Superior temporal gyrus (tissue), 1 donor: ENCODE results near the gene GINS3.

ENCODE experiments used
- DNase-seq: peaks from one replicate; pipeline ENCODE4 v3.0.0-alpha.2; 2016; ENCODE audit errors: extremely low spot score

GINS3 gene

DNA sequence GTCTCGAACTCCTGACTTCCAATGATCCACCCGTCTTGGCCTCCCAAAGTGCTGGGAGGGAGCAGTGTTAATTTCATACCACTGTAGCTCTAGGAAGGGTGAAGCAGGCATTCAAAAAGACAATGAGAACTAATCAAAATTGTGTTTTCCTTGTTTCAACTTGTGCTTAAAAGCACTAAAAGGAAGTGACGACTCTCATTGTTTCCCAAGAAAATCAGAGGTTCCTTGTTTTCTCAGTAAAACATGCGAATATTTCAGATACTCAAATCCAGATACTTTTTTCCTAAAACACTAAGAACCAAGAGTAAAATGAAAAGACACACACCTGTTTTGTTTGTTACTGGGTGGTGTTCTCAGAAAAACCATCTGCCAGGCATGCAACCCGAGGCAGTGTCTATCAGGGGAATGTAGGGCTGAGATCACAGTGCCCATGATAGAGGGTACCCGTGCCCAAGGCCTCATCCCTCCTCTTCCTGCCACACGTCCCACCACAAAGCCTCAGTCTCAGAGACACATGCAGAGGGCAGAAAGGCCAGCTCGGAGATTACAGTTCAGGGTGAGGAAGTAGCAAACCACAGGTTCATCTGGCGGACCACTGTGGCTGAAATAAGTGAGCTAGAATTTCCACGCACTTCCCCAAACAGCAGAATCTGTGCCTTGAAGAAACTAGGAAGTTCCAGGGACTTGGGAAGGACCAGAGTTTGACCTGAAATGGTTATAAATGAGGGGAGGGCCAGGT, 33.7 kb downstream of the GINS3 start:
- DNase-seq: no peak

GRCh38 chr16:58426966-58427365, 34.7 kb downstream of the GINS3 start:
- no peak for DNase-seq

DNA sequence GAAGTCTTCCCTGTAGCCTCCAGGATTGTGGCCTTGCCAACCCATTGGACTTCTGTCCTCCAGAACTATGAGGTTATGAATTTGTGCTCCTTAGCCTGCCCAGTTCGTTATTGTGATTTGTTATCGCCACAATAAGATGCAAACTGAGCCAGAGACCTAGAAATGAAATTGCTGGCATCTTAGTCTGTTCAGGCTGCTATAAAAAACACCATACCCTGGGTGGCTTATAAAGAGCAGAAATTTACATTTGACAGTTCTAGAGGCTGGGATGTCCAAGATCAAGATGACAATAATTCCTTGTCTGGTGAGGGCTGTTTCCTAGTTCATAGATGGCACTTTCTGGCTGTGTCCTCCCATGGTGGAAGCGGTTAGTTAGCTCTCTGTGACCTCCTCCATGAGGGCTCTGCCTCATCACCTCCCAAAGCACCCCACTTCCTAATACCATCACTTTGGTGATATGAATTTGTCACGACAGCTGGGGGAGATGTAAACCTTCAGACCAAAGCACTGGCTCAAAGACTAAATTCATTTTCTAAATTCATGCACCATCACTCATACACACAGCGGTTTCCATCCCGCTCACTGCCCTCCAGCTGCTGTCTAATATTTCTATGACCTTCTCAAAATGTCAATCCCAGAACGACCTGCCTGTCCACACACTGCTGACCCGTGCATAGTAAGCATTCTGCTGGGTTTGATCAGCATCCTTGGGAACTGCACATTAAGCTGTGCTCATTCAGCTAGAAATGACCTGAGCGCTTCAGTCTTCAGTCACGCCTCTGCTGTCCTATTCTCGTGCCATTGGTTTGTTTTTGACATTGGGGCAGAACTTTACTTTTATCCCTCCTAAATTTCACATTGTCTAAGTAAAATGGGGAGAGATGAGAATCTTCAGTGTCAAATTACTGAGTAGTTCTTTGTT, 36.6 kb downstream of the GINS3 start:
- DNase-seq: no peak

GRCh38 chr16:58430718-58431117, 38.4 kb downstream of the GINS3 start:
- no peak for DNase-seq

DNA sequence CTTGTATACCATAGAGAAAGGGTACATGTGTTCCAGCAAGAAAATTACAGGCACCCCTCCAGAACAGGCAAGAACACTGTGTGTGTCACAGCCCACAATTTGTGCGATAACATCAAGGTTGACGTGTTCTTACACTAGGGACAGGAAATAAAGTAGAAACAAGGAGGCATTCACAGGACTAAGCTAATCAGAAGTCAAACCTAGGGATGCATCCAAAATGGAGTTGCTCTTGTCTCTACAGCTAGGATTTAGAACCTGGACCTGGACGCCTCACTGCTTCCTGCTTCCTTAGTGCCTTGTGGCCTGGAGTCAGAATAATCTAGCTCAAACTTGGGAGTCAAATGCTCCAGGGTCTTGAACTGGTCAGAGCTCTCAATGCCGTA, 41.3 kb downstream of the GINS3 start:
- DNase-seq: no peak

DNA sequence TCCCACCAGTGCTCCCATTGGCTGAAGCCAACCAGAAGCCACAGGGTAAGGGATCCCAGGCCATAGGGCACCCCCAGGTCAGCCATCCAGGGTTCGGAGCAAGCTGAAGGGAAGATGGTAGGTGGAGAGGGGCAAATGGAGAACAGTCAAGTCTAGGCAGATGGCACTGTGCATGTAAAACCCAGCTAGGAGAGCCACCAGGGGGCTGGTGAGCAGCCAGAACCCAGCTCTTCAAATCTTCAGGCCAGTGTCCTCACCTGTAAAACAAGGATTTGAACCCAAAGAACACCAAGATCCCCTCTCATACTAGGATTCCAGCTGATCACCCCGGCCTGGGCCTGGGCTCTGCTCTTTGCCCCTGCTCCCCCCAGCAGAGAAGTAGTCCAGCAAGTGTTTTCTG, 43.5 kb downstream of the GINS3 start:
- DNase-seq: no peak

- DNase-seq: no peak
Observed at GRCh38 chr16:58440131-58440530, 47.9 kb downstream of the GINS3 start.

DNA sequence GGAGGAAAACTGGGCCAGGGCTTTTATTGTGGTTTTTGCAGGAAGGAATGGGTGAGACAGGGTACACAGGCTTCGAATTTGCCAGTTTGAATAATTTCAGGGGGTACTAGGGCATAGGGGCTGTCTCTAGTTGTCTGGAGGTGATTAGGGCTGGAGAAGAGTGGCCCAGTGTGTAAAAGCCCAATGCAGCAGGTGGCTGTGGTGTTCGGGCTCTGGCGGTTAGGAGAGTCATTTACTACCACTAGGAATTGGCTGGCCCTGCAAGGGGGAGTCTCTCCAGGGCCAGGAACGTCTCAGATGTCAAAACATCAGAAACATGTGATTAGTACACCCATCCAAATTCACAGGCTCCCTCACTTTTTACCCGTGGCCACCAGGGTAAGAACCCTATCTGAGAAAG, 50.3 kb downstream of the GINS3 start:
- no peak for DNase-seq

DNA sequence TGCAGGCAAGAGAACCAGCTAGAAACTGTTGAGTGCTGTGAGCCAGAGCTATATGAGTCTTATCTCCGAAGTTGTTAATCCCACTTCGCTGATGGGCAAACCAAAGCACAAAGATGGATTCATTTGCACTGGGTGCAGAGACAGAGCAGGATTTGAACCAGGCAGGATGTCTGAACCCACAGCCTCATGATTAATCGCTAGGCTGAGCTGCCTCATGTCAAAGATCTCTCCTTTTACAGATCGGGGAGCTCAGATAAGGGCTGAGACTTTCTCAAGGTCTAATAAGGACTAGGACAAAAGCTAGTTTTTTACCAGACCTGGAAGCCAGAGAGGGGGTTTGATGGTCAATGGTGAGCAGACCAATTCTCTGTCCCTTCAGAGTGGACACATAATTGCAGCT, 51.5 kb downstream of the GINS3 start:
- DNase-seq: no peak

- DNase-seq: no peak
Observed at GRCh38 chr16:58444265-58444664, 52.0 kb downstream of the GINS3 start.

DNA sequence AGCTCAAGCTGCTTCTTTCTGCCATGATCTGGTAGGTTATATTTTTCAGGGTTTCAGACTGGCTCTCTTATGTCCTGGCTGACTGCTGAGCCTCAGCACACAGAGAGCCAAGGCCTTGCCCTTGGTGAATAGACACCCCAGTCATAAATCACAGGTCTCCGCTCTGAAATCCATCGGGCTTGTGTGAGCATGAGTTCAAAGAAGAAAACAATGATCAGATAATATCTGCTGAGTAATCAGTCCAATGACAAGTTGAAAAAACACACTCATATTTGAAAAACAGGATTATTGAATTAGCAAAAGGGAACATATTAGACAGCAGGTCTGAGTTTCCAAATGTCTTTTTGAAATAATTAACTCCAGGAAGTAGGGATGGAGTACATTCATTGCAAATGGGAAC, 56.6 kb downstream of the GINS3 start:
- no peak for DNase-seq

GRCh38 chr16:58449306-58449705, 57.0 kb downstream of the GINS3 start:
- no peak for DNase-seq

DNA sequence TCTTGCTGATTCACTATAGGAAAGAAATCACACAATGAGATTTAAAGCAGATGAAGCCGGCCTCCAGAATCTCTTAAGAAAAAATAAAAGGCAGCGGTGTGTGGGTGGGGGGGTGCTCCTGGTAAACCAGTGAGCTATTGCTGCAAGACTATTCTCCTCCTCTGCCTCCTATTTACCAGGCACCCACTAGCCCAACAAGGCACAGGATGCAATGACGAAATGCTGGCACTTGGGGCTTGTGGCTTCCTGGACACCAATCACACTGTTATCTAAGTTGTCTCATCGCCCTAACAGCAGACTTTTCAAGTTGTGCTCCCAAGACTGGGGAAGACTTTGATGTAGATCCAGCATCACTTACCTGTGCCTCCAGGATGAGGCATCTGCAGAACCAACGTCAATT, 57.5 kb downstream of the GINS3 start:
- no peak for DNase-seq

GRCh38 chr16:58450590-58450989, 58.3 kb downstream of the GINS3 start:
- DNase-seq: no peak

DNA sequence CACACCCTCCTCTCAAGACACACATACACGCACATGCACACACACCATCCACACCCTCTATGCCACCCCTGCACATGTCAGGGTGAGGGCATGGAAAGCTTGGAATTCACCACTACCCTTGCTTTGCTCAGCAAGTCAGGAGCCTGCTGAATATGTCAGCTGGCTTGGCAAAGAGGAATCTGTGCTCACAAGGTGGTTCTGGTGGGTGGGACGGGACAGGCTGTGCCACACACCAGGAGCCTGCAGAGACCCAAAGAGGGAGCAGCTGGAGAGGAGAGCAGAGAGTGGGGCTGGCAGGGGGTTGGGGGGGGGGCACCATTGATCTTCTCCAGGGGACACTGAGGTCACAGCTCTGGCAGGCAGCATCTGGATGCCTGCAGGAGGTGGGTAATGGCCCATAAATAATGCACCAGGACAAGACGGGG, 59.0 kb downstream of the GINS3 start:
- no peak for DNase-seq

- DNase-seq: no peak
Observed at GRCh38 chr16:58451945-58452401, 59.7 kb downstream of the GINS3 start.

DNA sequence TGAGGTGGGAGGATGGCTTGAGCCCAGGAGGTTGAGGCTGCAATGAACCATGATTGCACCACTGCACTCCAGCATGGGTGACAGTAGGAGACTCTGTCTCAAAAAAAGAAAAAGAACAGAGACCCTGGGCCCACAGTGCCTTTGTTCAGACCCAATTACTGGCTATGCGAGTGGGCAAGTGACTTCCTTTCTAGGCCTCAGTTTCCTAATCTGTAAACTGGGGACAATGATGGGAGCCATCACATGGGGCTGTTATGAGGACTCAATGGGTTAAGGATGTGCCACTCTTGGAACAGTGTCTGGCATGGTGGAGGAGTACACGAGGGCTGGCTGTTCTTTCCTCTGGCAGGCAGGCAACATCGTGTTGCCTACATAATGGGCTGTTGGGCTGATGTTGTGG, 60.4 kb downstream of the GINS3 start:
- DNase-seq: no peak

DNA sequence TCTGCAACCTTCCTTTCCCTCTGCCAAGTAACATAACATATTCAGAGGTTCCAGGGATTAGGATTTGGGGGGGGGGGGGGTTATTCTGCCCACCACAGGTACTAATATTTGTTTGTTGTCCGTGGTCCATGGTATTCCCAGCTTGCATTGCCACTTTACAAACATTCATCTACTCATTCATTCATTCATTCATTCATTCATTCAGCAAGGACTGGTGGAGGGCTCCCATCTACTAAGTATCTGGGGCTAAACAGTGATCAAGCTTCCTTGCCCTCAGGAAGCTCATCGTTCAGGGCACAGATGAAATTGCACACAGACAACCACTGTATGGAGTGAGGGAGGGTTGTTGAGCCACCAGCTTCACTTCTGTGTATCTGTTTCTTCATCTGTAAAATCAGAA, 61.9 kb downstream of the GINS3 start:
- DNase-seq: no peak

GRCh38 chr16:58454856-58455255, 62.6 kb downstream of the GINS3 start:
- no peak for DNase-seq
